Neural progenitor cell (in vitro differentiated cells): Measurements from ENCODE around the gene SEMA3D. TPM values are rescaled to one million over a fixed set of nuclear protein-coding genes. Genes with fewer than 3 reads are reported as not detected.
A peak's percentile ranks its signal among the peaks of the same experiment; 100 is the strongest.

ENCODE experiments used
- DNase-seq: peaks from one replicate; pipeline ENCODE4 v3.0.0-alpha.2; 2016; ENCODE audit warnings: low spot score
- H2AFZ ChIP-seq: fragments of 200-600 bp; sonication (generic); replicated peaks from 2 replicates; pipeline ENCODE4 v1.6.1; 2016; ENCODE audit warnings: antibody characterized with exemption
- H3F3A ChIP-seq: fragments of 200-600 bp; sonication (generic); 2 replicates; pipeline ENCODE4 v1.6.1; 2016; ENCODE audit warnings: antibody characterized with exemption, low read depth
- H3K27ac ChIP-seq: fragments of 200-600 bp; sonication (generic); 2 replicates; pipeline ENCODE4 v1.5.1; 2016; ENCODE audit warnings: mild to moderate bottlenecking
- H3K27me3 ChIP-seq: fragments of 200-600 bp; sonication (generic); 2 replicates; pipeline ENCODE4 v1.6.1; 2016; ENCODE audit warnings: mild to moderate bottlenecking, moderate library complexity
- H3K36me3 ChIP-seq: fragments of 200-600 bp; sonication (generic); 2 replicates; pipeline ENCODE4 v1.5.1; 2016
- H3K4me1 ChIP-seq: fragments of 200-600 bp; sonication (generic); 2 replicates; pipeline ENCODE4 v1.6.1; 2016; ENCODE audit warnings: mixed run types
- H3K4me2 ChIP-seq: fragments of 200-600 bp; sonication (generic); 2 replicates; pipeline ENCODE4 v1.6.1; 2016
- H3K4me3 ChIP-seq: fragments of 200-600 bp; sonication (generic); 2 replicates; pipeline ENCODE4 v1.5.1; 2016
- H3K79me2 ChIP-seq: fragments of 200-600 bp; sonication (generic); 2 replicates; pipeline ENCODE4 v1.6.1; 2016; ENCODE audit warnings: low read depth
- H3K9ac ChIP-seq: fragments of 200-600 bp; sonication (generic); 2 replicates; pipeline ENCODE4 v1.6.1; 2016
- H3K9me3 ChIP-seq: fragments of 200-600 bp; sonication (generic); 2 replicates; pipeline ENCODE4 v1.5.1; 2016; ENCODE audit warnings: low read depth
- H4K20me1 ChIP-seq: fragments of 200-600 bp; sonication (generic); 2 replicates; pipeline ENCODE4 v1.6.1; 2016; ENCODE audit warnings: low read depth
- H3K27ac Mint-ChIP-seq: 3 replicates; pipeline ENCODE4 v1.8.0; 2021; ENCODE audit warnings: mixed read lengths
- H3K27me3 Mint-ChIP-seq: 2 replicates; pipeline ENCODE4 v1.8.0; 2022; ENCODE audit warnings: low read depth, mild to moderate bottlenecking, inconsistent platforms, moderate library complexity, mixed read lengths; ENCODE audit not compliant: insufficient read depth
- H3K36me3 Mint-ChIP-seq: 3 replicates; pipeline ENCODE4 v1.8.0; 2021; ENCODE audit warnings: mixed read lengths
- H3K4me1 Mint-ChIP-seq: 3 replicates; pipeline ENCODE4 v1.8.0; 2021; ENCODE audit warnings: mixed read lengths
- H3K4me3 Mint-ChIP-seq: 3 replicates; pipeline ENCODE4 v1.8.0; 2021; ENCODE audit warnings: mild to moderate bottlenecking, moderate library complexity, mixed read lengths
- H3K9me3 Mint-ChIP-seq: 3 replicates; pipeline ENCODE4 v1.8.0; 2020; ENCODE audit warnings: mixed read lengths
- CTCF ChIP-seq: fragments of 200-600 bp; sonication (generic); IDR thresholded peaks from 2 replicates; pipeline ENCODE4 v1.5.1; 2017; ENCODE audit warnings: antibody characterized with exemption, mild to moderate bottlenecking
- EZH2 ChIP-seq: fragments of 200-600 bp; sonication (generic); IDR thresholded peaks from 2 replicates; pipeline ENCODE4 v1.6.1; 2017; ENCODE audit warnings: antibody characterized with exemption, mild to moderate bottlenecking, moderate library complexity
- EZH2phosphoT487 ChIP-seq: fragments of 200-600 bp; sonication (generic); IDR thresholded peaks from 2 replicates; pipeline ENCODE4 v1.6.1; 2017; ENCODE audit warnings: antibody characterized with exemption
- total RNA-seq: library from RNA; depleted of rRNA; stranded (reverse); fragments of >200 nt; gene quantifications from 2 replicates; pipeline ENCODE4 v1.2.3, GENCODE V29; 2015; ENCODE audit warnings: low replicate concordance

Gene SEMA3D
- total RNA-seq, 1 donor from 2014 or later = 0.99 TPM

- Histone ChIP-seq H3K4me3 (no peak overlapping the region), H2AFZ (no peak overlapping the region), H3K27ac (no peak overlapping the region), H4K20me1 (no peaks in the 10 kb centered on the region), H3K79me2 (no peaks in the 10 kb centered on the region), H3K27me3 (no peaks in the 10 kb centered on the region), H3K4me2 (no peak overlapping the region), H3K9ac (no peak overlapping the region), H3K36me3 (no peaks in the 10 kb centered on the region), H3K4me1 (no peaks in the 10 kb centered on the region), H3K9me3 (no peaks in the 10 kb centered on the region), H3F3A (no peaks in the 10 kb centered on the region)
- Mint-ChIP-seq H3K27me3 (no peaks in the 10 kb centered on the region), H3K36me3 (peaks cover 2% of the 10 kb centered on the region), H3K4me1 (no peaks in the 10 kb centered on the region), H3K4me3 (no peak overlapping the region), H3K9me3 (no peaks in the 10 kb centered on the region), H3K27ac (no peak overlapping the region)
- no peak for DNase-seq
- no peak for TF ChIP-seq EZH2
- no peak for TF ChIP-seq EZH2phosphoT487
These were observed 89.0 kb downstream of the SEMA3D start for GRCh38 chr7:85097844-85098243.

GRCh38 chr7:85095806-85096205, 91.0 kb downstream of the SEMA3D start:
- DNase-seq = no peak
- no peaks in the 10 kb centered on the region for H3K79me2 ChIP-seq
- Mint-ChIP-seq H3K27ac (no peak overlapping the region), H3K4me3 (no peak overlapping the region), H3K9me3 (no peaks in the 10 kb centered on the region), H3K4me1 (no peaks in the 10 kb centered on the region), H3K36me3 (peaks cover 2% of the 10 kb centered on the region), H3K27me3 (no peaks in the 10 kb centered on the region)
- H3K9ac ChIP-seq = no peak overlapping the region
- H4K20me1 ChIP-seq = no peaks in the 10 kb centered on the region
- no peak overlapping the region for H3K27ac ChIP-seq
- no peaks in the 10 kb centered on the region for H3K4me1 ChIP-seq
- H2AFZ ChIP-seq = no peak overlapping the region
- TF ChIP-seq CTCF = no peak
- no peak for TF ChIP-seq EZH2phosphoT487
- TF ChIP-seq EZH2 = no peak
- no peaks in the 10 kb centered on the region for H3K9me3 ChIP-seq
- H3K27me3 ChIP-seq = no peaks in the 10 kb centered on the region
- no peaks in the 10 kb centered on the region for H3F3A ChIP-seq
- H3K4me3 ChIP-seq = no peak overlapping the region
- no peaks in the 10 kb centered on the region for H3K36me3 ChIP-seq
- H3K4me2 ChIP-seq = no peak overlapping the region

- Histone ChIP-seq H3K79me2 (no peaks in the 10 kb centered on the region), H3F3A (no peaks in the 10 kb centered on the region), H3K9ac (no peak overlapping the region), H3K4me2 (no peak overlapping the region), H3K36me3 (no peaks in the 10 kb centered on the region), H3K9me3 (no peaks in the 10 kb centered on the region), H3K27ac (no peak overlapping the region), H2AFZ (no peak overlapping the region), H3K27me3 (no peaks in the 10 kb centered on the region), H4K20me1 (no peaks in the 10 kb centered on the region), H3K4me1 (no peaks in the 10 kb centered on the region), H3K4me3 (no peak overlapping the region)
- H3K9me3 Mint-ChIP-seq = no peaks in the 10 kb centered on the region
- no peak for DNase-seq
- no peak for TF ChIP-seq EZH2phosphoT487
- no peak for TF ChIP-seq CTCF
- TF ChIP-seq EZH2 = no peak
- H3K36me3 Mint-ChIP-seq = peaks cover 2% of the 10 kb centered on the region
- H3K27ac Mint-ChIP-seq = no peak overlapping the region
- H3K4me1 Mint-ChIP-seq = no peaks in the 10 kb centered on the region
- H3K27me3 Mint-ChIP-seq = no peaks in the 10 kb centered on the region
- no peak overlapping the region for H3K4me3 Mint-ChIP-seq
These were observed 91.5 kb downstream of the SEMA3D start for GRCh38 chr7:85095366-85095765.

- no peak overlapping the region for H3K4me3 Mint-ChIP-seq
- H2AFZ ChIP-seq = no peak overlapping the region
- no peaks in the 10 kb centered on the region for H3F3A ChIP-seq
- no peak for DNase-seq
- no peak overlapping the region for H3K4me2 ChIP-seq
- no peaks in the 10 kb centered on the region for H3K27me3 Mint-ChIP-seq
- H3K27me3 ChIP-seq = no peaks in the 10 kb centered on the region
- H3K9me3 Mint-ChIP-seq = no peaks in the 10 kb centered on the region
- no peaks in the 10 kb centered on the region for H3K9me3 ChIP-seq
- no peaks in the 10 kb centered on the region for H3K4me1 ChIP-seq
- H3K4me1 Mint-ChIP-seq = no peaks in the 10 kb centered on the region
- no peaks in the 10 kb centered on the region for H4K20me1 ChIP-seq
- H3K79me2 ChIP-seq = no peaks in the 10 kb centered on the region
- H3K27ac ChIP-seq = no peak overlapping the region
- no peak overlapping the region for H3K4me3 ChIP-seq
- TF ChIP-seq EZH2phosphoT487 = no peak
- TF ChIP-seq CTCF = no peak
- no peak overlapping the region for H3K9ac ChIP-seq
- peak overlapping the region; percentile 1 for H3K27ac Mint-ChIP-seq
- H3K36me3 Mint-ChIP-seq = peaks cover 2% of the 10 kb centered on the region
- H3K36me3 ChIP-seq = no peaks in the 10 kb centered on the region
These were observed 92.7 kb downstream of the SEMA3D start for GRCh38 chr7:85094046-85094725.
